DOHH2 (cell line): ENCODE measurements around the gene PCDHGA12.

Experiments
- EZH2phosphoT487 ChIP-seq: fragments of 200-600 bp; sonication (generic); IDR thresholded peaks from 2 replicates; pipeline ENCODE4 v1.6.1; 2017; ENCODE audit warnings: borderline replicate concordance, mild to moderate bottlenecking, antibody characterized with exemption, low read length, moderate library complexity, mixed read lengths
- TF ChIP-seq, protein P1 (sequence below): fragments of 200-600 bp; sonication (generic); IDR thresholded peaks from one replicate; pipeline ENCODE4 v1.5.1; 2014; ENCODE audit warnings: antibody characterized with exemption, mild to moderate bottlenecking, low read depth, low read length; ENCODE audit not compliant: poor library complexity, severe bottlenecking

DNA sequence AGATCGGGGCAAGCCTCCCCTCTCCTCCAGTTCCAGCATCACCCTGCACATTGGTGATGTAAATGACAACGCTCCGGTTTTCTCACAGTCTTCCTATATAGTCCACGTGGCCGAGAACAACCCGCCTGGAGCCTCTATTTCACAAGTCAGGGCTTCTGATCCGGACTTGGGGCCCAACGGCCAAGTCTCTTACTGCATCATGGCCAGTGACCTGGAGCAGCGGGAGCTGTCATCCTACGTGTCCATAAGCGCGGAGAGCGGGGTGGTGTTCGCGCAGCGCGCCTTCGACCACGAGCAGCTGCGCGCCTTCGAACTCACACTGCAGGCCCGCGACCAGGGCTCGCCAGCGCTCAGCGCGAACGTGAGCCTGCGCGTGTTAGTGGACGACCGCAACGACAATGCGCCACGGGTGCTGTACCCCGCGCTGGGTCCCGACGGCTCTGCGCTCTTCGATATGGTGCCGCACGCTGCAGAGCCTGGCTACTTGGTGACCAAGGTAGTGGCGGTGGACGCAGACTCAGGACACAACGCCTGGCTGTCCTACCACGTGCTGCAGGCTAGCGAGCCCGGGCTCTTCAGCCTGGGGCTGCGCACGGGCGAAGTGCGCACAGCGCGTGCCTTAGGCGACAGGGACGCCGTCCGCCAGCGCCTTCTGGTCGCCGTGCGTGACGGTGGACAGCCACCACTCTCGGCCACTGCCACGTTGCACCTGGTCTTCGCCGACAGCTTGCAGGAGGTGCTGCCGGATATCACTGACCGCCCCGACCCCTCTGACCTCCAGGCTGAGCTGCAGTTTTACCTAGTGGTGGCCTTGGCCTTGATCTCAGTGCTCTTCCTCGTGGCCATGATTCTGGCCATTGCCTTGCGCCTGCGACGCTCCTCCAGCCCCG, 40.9 kb upstream of the PCDHGA12 start:
- no peak for TF ChIP-seq EZH2phosphoT487
- TF ChIP-seq, protein P1, sequence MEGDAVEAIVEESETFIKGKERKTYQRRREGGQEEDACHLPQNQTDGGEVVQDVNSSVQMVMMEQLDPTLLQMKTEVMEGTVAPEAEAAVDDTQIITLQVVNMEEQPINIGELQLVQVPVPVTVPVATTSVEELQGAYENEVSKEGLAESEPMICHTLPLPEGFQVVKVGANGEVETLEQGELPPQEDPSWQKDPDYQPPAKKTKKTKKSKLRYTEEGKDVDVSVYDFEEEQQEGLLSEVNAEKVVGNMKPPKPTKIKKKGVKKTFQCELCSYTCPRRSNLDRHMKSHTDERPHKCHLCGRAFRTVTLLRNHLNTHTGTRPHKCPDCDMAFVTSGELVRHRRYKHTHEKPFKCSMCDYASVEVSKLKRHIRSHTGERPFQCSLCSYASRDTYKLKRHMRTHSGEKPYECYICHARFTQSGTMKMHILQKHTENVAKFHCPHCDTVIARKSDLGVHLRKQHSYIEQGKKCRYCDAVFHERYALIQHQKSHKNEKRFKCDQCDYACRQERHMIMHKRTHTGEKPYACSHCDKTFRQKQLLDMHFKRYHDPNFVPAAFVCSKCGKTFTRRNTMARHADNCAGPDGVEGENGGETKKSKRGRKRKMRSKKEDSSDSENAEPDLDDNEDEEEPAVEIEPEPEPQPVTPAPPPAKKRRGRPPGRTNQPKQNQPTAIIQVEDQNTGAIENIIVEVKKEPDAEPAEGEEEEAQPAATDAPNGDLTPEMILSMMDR, result no peak
